HG03175 (cell line): ENCODE data around the gene NEDD9.
A peak's percentile ranks its signal among the peaks of the same experiment; 100 is the strongest.

ENCODE experiments used
- ATAC-seq: cut with Tn5 transposase; IDR thresholded peaks from one replicate; pipeline ENCODE4 v1.9.1; 2021; ENCODE audit warnings: mild to moderate bottlenecking, moderate library complexity; ENCODE audit not compliant: unreplicated experiment

NEDD9 gene

GRCh38 chr6:11149551-11149950 is 82.9 kb downstream of the NEDD9 start:
- no peak for ATAC-seq

- no peak for ATAC-seq
These were observed 86.2 kb downstream of the NEDD9 start for GRCh38 chr6:11146117-11146826.

- ATAC-seq, result peak; percentile 83
These were observed 88.0 kb downstream of the NEDD9 start for GRCh38 chr6:11144393-11144851.

- ATAC-seq, result no peak
These were observed 88.8 kb downstream of the NEDD9 start for GRCh38 chr6:11143394-11144371.

- ATAC-seq, result no peak
These were observed 90.0 kb downstream of the NEDD9 start for GRCh38 chr6:11142296-11143027.

GRCh38 chr6:11141295-11141694 is 91.2 kb downstream of the NEDD9 start:
- no peak for ATAC-seq

GRCh38 chr6:11140056-11140455 is 92.4 kb downstream of the NEDD9 start:
- ATAC-seq, result no peak

GRCh38 chr6:11139051-11139960 is 93.2 kb downstream of the NEDD9 start:
- no peak for ATAC-seq

GRCh38 chr6:11136809-11137208 is 95.7 kb downstream of the NEDD9 start:
- ATAC-seq, result no peak
